Posterior cingulate gyrus (tissue), 11 donors: ENCODE results near the gene ADIPOR2.
A peak's percentile ranks its signal among the peaks of the same experiment; 100 is the strongest.
"Not testable (repeated sequence)": the region's sequence is repeated elsewhere in the genome, so short reads cannot be mapped to it uniquely, and the experiment has no call there.

Experiments
- DNase-seq, 10 donors: peaks; one replicate each; pipeline versions ENCODE4 v3.0.0 to v3.0.0-alpha.2; 2020 to 2021; ENCODE audit warnings: mixed read lengths in 3 of 10
- intact Hi-C: fragments of 100-400 bp; cut with DNase I; formaldehyde crosslinking; loops from one replicate; pipeline ENCODE4 v1.15.1; 2023

Gene ADIPOR2

DNA sequence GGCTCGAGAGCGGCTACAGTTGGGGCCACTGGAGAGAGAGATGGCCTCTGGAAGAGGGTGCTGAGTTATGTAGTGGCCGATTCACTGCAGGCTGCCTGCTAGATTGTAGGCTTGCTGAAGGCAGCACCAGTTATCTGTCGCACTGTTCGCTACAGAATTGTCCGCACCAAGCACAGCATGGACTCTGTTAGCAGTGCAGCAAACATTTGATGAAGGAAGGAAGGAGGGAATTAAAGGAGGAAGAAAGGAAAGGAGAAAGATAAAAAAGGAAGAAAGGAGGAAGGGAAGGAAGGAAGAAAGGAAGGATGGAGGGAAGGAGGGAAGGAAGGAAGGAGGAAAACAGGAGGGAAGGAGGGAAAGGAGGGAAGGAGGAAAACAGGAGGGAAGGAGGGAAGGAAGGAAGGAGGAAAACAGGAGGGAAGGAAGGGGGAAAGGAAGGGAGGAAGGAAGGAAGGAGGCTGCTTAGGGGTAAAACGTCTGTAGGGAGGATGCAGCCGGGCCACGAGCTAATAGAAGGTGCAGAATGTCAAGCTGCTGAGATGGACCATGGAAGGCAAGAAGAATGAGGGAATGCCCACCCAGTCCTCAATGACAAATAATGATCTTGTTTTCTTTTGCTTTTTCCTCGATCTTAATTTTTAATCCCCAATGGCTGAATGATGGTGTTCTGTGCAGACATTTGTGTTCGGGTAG lies 27.3 kb upstream of the ADIPOR2 start:
- no peak for DNase-seq
- intact Hi-C loops, result no loop called here

DNA sequence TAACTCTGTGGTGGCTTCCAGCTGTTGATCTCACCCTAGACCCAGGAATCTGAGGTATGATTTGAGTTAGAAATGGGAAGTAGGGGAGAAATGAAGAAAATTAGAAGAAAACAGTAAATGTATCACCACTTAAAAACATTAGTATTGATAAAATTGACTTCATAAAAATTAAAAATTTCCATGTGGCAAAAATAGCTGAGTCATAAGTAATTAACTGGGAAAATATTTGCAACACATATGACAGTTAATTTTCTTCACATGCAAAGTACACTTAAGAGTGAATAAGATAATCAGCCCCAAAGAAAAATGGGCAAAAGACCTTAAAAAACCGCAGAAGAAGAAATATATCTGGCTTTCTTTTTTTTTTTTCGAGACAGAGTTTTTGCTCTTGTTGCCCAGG lies 25.5 kb upstream of the ADIPOR2 start:
- intact Hi-C loops, result no loop called here
- no peak for DNase-seq

DNA sequence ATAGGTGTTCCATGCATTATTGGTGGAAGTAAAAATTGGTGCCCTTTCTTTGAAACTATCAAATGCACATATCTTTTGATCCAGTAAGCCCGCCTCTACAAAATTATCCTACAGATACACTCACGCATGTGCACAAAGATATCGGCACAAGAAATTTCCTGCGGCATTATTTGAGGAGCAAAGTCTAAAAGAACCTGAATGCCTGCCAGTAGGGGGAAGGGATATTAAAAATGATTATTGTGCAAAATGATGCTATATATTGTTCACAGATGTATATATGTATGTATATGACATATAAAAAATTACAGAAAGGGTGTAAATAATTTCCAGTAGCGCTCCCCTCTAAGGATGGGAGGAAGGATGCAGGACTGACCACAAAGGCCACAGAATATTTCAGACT lies 24.7 kb upstream of the ADIPOR2 start:
- no peak for DNase-seq
- intact Hi-C loops, result no loop called here

DNA sequence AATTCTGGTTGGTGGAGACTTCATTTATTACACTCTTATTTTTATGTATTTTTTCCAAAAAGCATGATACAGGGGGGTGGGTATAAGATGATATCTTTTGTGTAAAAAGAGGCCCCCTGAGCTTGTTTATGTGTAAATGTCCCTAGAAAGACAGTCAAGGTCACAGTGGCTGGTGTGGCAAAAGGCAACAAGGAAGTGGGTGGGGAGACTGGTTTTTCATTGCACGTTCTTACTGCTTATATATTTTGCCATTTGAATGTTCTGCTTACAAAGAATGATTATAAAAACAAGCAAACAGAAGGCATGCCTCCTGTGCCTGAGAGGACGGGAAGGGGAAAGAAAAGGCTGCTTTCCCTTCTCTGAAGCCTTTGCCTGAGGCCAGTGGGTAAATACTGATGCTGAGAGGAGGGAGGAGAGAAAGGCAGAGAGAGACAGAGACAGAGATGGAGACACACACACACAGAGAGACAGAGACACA lies 24.1 kb upstream of the ADIPOR2 start:
- intact Hi-C loops, result no loop called here
- DNase-seq, result no peak

DNA sequence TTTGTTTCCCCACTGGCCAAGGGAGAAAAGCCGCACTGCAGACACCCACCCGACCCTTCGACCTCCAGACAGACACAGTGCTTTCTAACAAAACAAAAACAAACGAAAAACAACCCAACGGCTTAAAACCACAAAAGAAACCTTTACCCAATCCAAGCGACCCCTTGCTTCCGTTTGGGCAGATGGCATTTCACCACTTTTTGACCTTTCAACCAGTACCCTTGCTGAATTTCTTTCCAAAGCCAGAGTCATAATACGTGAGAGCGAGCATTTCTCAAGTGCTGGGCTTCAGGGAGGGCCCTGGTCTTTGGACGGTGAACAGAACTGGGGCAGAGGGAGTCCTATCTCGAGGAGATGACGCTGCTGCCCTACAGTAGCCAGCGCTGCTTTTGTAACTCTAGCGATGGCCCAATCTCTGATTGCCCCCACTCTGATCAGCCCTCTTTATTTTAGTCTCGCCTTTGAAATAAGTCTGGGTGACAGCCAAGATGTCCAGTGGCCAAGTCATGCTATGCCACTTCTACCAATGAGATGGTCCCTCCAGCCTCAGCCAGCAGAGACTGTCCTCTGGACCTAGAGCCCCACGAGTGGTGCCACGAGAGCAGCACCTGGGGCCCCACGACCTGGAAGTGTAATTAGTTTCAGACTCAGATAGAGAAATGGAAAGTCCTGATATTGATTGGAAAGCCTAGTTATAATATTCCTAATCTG lies 21.9 kb upstream of the ADIPOR2 start:
- intact Hi-C loops, result no loop called here

DNA sequence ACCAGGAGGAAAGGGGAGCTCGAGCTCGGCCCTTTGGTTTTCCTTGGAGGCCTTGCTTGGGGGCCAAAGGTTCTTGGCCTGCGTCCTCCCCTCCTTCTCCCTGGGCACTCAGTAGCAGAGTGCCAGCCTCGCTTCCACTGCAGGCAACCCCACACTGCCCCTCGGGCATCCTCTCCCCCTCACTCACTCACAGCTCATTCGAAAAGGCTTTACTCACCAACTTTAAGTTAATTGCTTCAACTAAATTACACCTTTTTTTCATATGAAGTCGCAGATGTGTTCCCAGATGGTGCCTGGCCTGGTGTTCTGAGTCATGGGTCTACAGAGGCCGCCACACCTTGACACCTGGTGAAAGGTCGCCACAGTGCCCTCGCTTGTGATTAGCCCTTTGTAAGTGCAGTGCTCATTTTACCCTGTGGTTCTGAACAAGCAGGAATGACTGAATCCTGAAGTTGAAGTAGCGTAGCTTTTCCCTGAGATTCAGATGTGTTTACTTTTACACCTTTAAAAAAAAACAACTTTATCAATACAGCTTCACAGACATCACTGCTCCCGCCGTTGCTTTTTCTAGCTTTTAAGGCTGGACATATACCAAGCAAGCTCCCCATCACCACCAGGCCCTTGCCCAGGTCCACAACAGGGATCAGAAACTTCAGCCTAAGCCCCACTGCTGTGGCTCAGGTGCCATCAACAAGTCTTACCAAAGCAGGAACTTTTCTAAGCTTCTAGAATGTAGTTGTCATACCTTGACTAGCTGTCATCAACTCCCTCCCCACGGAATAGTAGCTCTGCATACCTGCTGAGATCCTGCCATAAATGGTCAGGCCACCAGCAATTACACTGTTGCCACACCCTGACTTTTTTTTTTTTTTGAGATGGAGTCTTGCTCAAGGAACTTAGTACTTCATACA lies 20.3 kb upstream of the ADIPOR2 start:
- no peak for DNase-seq
- intact Hi-C loops, result no loop called here

More for the DNA sequence above, 21.9 kb upstream of the ADIPOR2 start:
- DNase-seq, result no peak

DNA sequence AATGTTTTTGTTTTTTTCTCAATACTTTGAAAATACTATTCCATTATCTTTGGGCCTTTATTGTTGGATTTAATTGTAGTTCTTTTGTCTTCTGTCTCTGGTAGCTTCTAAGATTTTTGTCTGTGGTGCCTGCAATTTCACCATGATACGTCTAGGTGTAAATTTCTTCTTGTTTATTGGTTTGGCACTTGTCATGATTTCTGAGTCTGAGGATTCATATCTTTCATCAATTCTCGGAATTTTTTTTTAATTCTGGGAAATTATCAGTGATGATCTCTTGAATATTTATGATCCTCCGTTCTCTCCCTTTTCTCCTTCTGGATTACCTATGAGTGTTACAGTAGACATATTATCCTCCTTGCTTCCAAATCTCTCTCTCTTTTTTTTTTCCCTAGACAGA lies 14.8 kb upstream of the ADIPOR2 start:
- no peak for DNase-seq
- intact Hi-C loops, result no loop called here

DNA sequence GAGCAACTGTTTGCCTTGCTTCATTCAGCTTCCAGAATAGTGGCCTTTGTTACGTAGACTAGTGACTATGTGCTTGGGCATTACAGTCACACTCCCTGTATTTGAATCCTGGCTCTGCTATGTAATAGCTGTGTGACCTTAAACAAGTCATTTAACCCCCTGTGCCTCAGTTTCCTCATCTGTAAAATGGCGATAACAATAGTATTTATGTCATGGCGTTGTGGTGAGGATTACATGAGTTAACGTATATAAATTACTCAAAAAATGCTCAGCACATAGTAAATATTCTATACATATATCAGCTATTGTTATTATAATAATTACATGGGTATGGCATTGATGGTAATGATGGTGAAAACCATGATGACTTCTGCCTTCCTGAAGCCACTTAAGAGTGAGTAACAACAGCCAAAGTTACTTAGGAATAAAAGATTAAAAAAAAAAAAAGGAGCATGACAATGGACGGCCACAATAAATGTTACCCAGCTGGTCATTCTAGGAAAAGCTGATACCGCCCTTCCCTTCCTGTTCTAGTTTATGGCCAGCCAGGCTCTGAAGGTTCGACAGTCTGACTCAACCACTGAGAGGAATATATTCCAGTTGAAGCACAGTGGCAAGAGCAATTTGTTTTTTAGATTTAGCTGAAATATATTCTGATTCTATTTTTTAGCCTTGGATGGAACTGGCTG lies 9.9 kb upstream of the ADIPOR2 start:
- DNase-seq, result no peak
- intact Hi-C loops, result no loop called here

DNA sequence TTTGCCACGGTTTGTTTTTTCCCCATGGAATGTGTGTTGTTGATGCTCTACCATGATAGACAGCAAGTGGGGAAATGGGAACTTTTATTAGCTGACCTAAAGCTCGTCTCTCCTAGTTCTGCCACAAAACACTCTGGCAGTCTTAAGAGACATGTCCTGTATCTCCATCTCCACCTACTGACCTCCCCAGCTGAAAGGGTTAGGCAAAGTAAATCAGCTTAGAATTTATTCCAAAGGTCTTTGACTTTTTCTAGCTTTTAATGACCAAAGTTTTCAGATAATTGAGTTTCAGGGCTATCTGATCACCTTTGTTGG lies 9.4 kb upstream of the ADIPOR2 start:
- DNase-seq, result no peak
- intact Hi-C loops, result no loop called here

DNA sequence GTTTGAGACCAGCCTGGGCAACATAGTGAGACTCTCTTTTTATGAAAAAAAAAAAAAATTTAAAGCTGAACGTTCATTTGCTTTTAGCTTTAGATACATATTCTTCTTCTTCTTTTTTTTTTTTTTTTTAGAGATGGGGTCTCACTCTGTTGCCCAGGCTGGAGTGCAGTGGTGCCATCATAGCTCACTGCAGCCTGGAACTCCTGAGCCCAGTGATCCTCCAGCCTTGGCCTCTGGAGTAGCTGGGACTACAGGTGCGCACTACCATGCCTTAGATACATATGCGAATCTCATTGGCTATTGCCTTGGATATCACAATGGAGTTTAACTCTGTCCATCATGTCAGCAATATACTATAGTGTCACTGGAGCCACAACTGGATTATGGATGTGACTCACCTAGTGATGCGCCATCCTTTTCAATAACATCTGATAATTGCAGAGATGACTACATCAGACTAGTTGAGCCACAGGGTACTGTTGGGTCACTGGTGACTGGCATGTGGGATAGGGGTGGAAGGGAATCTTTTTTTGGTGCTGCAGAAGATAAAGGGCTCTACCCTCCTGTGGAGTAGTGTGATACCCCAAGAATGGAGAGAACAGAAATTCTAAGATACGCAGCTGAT lies 2.7 kb upstream of the ADIPOR2 start:
- intact Hi-C loops, result no loop called here
- no peak for DNase-seq

DNA sequence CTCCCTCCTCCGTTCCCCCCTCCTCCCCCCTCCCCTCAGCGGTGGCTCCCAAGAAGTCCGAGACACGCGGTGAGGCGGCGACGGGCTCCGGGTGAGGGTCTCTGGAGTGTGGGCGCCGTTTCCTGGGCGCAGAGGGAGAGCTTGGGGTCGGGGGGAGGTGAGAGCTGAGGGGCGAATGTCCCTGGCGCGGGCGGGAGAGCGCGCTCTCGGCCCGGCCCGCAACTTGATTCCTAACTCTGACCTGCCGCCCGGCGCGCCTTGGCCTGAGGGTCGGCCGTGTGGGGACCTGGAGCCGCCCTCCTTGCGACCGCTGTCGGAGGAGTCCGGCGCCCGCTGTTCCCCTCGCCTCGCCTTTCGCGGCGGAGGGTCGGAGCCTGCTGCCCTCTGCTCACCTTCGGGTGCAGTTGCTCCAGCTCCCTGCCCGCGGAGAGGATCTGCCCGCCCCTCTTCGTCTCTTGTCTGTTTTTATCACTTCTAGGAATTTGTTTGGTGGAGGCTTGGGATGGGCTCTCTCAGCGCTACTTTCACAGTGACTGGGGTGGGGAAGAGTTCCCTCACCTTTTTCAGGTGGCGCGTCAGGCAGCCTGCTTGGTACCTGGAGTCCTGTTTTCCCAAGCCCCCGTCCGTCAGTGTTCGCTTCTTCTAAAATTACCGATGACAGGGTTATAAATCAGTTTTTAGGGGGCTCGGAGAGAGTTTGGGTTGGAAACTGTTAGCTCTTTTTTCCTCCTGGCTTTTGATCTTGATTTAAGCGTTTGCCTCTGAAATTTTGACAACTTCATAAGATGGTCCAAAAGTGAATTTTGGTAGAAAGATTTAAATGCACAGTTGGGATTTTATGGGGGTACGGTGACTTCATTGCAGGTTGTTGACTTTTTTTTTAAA lies 495 bp downstream of the ADIPOR2 start:
- DNase-seq, result peak in 5 of 10 donors; percentile 16 to 84 (median 27)
- intact Hi-C loops, result loop anchor here (5.0 to 10.0 kb wide), 2 partner anchors 34 to 83 kb away; no protein-coding TSS in a partner anchor

DNA sequence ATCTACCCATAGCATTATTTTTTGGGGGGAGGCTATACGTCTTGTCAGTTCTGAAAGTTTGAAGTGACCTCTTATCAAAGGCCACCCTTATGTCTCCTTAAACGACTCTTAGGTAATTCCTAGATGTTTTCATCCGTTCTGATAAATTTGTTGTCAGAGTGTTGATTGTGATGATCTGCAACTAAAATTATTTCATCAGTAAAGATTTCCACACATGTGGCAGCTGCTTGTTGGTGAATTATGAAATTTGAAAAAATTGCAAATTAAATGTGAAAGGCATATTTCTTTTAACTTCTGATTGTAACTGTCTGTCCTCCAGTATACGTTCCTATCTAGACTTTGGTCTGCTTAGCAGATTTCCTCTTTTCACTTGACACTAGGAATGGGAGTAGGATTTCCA lies 1.4 kb downstream of the ADIPOR2 start:
- intact Hi-C loops, result loop anchor here (5.0 to 10.0 kb wide), 2 partner anchors 35 to 83 kb away; no protein-coding TSS in a partner anchor
- DNase-seq, result no peak

DNA sequence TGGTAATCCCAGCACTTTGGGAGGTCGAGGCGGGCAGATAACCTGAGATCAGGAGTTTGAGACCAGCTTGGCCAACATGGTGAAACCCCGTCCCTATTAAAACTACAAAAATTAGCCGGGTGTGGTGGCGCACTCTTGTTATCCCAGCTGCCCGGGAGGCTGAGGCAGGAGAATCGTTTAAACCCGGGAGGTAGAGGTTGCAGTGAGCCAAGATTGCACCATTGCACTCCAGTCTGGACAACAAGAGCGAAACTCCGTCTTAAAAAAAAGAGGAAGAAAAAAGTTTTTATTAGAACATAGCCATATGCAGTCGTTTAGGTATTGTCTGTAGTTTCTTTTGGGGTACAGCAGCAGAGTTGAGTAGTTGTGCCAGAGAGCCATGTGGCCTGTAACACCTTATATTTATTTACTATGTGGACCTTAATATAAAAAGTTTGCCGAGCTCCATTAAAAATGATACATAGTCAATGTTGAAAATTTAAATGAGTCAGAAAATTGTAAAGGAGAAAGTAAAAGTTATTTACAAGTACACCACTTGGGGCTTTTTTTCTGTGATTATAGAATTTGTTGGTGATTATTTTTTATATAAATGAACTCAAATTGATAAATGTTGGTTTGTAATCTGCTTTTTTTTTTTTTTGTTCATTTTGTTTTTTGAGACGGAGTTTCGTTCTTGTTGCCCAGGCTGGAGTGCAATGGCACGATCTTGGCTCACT lies 2.2 kb downstream of the ADIPOR2 start:
- intact Hi-C loops, result loop anchor here (5.0 to 10.0 kb wide), 2 partner anchors 36 to 82 kb away; no protein-coding TSS in a partner anchor
- DNase-seq, result no peak

DNA sequence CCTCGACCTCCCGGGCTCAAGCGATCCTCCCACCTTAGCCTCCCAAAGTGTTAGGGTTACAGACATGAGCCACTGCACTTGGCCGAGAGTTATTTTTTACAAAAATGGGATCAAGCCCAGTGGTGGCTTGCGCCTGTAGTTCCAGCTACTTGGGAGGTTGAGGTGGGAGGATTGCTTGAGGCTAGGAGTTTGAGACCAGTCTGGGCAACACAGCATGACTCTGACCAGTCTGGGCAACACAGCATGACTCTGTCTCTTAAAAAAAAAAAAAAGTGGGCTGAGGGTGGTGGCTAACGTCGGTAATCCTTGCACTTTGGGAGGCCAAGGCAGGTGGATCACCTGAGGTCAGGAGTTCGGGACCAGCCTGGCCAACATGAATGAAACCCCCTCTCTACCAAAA lies 4.2 kb downstream of the ADIPOR2 start:
- intact Hi-C loops, result loop anchor here (10.0 kb wide), 1 partner anchor 80 kb away; no protein-coding TSS in a partner anchor
- not testable (repeated sequence) for DNase-seq

DNA sequence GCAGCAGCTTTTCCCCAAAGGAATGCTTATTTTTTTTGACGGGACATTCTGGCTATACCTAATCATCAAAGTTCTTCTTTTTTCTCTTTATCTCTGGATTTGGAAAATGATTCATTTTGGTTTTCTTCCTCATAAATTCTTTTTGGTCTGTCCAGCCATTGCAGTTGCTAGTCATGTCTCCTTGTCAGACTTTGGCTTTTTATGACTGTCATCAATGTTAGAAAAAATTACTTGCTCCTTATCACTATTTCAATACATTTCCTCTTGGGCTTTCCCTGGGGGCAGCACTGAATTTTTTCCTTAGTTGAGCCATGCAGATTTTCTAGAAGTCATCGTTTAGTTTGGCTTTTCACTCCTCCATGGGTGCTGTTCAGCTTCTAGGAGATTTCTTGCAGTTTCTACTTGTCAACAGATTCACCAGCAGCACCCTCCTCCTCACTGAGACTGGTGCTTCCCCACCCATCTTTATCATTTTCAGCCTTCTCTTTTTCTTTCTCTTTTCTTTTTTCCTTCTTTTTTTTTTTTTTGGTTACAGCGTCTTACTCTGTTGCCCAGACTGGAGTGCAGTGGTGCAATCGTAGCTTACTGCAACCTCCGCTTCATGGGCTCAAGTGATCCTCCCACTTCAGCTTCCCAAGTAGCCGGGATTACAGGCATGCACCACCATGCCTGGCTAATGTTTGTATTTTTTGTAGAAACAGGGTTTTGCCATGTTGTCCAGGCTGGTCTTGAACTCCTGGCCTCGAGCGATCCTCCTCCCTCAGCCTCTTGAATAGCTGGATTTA lies 5.2 kb downstream of the ADIPOR2 start:
- no peak for DNase-seq
- intact Hi-C loops, result loop anchor here (10.0 kb wide), 1 partner anchor 79 kb away; no protein-coding TSS in a partner anchor

DNA sequence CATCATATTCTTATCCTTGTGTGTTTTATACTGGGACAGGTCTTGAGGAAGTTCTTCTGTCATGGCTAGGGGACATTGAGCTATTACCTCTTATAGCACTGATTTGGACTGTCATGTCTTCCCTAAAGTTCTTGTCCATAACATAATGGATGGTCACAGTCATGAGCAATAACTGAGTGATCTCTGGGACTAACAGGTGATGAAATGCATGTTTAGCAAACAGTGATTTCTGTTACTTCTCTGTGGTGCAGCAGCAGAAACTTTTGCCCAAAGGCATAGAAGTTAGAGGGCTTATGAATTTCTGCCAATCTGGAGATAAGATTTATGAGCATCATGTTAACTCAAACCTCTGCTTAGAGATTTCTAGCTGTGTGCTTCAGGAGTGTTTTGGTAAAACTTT lies 5.9 kb downstream of the ADIPOR2 start:
- no peak for DNase-seq
- intact Hi-C loops, result loop anchor here (10.0 kb wide), 1 partner anchor 78 kb away; no protein-coding TSS in a partner anchor

DNA sequence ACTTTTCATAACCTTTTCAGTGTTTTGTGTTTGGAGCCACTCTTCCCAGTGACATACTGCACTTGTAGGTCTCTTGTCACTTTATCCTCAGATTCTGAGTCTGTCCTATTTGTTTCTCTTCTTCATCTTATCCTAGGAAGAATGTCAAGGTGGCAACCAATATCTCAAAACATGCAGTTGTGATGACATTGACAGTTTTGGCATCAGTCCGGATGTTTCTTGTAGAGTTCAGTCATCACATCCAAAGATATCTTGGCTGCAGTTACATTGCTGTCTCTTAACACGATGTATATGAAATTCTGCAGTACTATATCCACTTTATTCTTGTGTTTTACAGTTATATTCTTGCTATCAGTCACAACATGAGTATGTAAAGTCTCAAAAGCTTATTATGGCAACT lies 6.4 kb downstream of the ADIPOR2 start:
- no peak for DNase-seq
- intact Hi-C loops, result loop anchor here (10.0 kb wide), 1 partner anchor 78 kb away; no protein-coding TSS in a partner anchor
